ENCODE measurements around the gene LPXN. TPM values are rescaled to one million over a fixed set of nuclear protein-coding genes. Genes with fewer than 3 reads are reported as not detected.

LPXN gene
- total and polyA plus RNA-seq, 10 of the 15 experiments (the other 5 are each of a cell fraction or from before 2014, with no cell fraction given) = 131 to 349 (median 201) TPM

DNA sequence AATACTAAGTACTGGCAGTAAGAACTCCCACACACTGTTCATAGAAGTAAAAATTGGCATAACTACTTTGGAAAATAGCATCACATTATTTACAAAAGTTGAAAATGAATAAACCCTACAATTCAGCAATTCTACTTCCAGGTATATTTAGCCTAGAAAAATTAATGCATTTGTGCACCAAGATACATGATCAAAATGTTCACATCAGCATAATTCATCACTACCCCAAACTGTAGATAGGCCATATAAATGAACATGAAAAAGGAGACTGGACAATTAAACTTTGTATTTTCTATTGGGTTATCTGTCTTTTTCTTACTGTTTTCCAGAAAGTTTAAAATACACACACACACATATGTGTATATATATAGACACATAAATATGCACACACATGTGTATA, 73.7 kb downstream of the LPXN start:
- FAIRE-seq = no peak
- H3K79me2 ChIP-seq (ENCODE audit: control insufficient read depth, insufficient read depth, low read length) = no peaks in the 10 kb centered on the region
- no peaks in the 10 kb centered on the region for H3K9me3 ChIP-seq (replicated peaks; ENCODE audit: control insufficient read depth, insufficient read depth, low read length)
- DNase-seq (ENCODE audit: low read depth, low spot score) = no peak
- ATAC-seq = no peak
- no peaks in the 10 kb centered on the region for H3K36me3 ChIP-seq (ENCODE audit: control insufficient read depth in 2 of 2, insufficient read depth in 2 of 2, low read length in 1 of 2)
- H3K4me2 ChIP-seq (ENCODE audit: control insufficient read depth, insufficient read depth) = no peak overlapping the region
- ChIA-PET RAD21 (ENCODE audit: unreplicated experiment) (no interaction called here), SMC1A (ENCODE audit: uncharacterized antibody, unreplicated experiment) (interaction anchor here (2.9 to 8.8 kb wide), 3 partner anchors 6 to 21 kb away, joined by 17 to 98 read pairs (median 92); no protein-coding TSS in a partner anchor), CTCF (interaction anchor here (1.3 to 4.1 kb wide), 3 partner anchors 11 to 23 kb away, joined by 4 to 23 read pairs (median 23); no protein-coding TSS in a partner anchor), POLR2A (no interaction called here)
- no TSS peak for BruUV-seq (replicated peaks)
- no peak for TF ChIP-seq SMC3 (IDR thresholded peaks at IDR 0.05; ENCODE audit: borderline replicate concordance, low read length)
- no peak for TF ChIP-seq RAD21 (IDR thresholded peaks at IDR 0.05; ENCODE audit: insufficient read depth, low read depth, low read length)
- TF ChIP-seq, protein P1, sequence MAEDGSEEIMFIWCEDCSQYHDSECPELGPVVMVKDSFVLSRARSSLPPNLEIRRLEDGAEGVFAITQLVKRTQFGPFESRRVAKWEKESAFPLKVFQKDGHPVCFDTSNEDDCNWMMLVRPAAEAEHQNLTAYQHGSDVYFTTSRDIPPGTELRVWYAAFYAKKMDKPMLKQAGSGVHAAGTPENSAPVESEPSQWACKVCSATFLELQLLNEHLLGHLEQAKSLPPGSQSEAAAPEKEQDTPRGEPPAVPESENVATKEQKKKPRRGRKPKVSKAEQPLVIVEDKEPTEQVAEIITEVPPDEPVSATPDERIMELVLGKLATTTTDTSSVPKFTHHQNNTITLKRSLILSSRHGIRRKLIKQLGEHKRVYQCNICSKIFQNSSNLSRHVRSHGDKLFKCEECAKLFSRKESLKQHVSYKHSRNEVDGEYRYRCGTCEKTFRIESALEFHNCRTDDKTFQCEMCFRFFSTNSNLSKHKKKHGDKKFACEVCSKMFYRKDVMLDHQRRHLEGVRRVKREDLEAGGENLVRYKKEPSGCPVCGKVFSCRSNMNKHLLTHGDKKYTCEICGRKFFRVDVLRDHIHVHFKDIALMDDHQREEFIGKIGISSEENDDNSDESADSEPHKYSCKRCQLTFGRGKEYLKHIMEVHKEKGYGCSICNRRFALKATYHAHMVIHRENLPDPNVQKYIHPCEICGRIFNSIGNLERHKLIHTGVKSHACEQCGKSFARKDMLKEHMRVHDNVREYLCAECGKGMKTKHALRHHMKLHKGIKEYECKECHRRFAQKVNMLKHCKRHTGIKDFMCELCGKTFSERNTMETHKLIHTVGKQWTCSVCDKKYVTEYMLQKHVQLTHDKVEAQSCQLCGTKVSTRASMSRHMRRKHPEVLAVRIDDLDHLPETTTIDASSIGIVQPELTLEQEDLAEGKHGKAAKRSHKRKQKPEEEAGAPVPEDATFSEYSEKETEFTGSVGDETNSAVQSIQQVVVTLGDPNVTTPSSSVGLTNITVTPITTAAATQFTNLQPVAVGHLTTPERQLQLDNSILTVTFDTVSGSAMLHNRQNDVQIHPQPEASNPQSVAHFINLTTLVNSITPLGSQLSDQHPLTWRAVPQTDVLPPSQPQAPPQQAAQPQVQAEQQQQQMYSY (CRISPR knock-in tag; IDR thresholded peaks at IDR 0.05) = no peak
- TF ChIP-seq, protein P2, sequence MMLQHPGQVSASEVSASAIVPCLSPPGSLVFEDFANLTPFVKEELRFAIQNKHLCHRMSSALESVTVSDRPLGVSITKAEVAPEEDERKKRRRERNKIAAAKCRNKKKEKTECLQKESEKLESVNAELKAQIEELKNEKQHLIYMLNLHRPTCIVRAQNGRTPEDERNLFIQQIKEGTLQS (IDR thresholded peaks at IDR 0.05; ENCODE audit: borderline replicate concordance, extremely low read depth, low read depth, low read length) = no peak
- no peak for TF ChIP-seq MEF2B (IDR thresholded peaks at IDR 0.05; ENCODE audit: partially characterized antibody, poor library complexity, severe bottlenecking)
- no peak for TF ChIP-seq CBX3 (IDR thresholded peaks at IDR 0.05; ENCODE audit: borderline replicate concordance, low read depth)
- TF ChIP-seq BCL11A (IDR thresholded peaks at IDR 0.05; ENCODE audit: low read depth, low read length) = no peak
- TF ChIP-seq, protein P3, sequence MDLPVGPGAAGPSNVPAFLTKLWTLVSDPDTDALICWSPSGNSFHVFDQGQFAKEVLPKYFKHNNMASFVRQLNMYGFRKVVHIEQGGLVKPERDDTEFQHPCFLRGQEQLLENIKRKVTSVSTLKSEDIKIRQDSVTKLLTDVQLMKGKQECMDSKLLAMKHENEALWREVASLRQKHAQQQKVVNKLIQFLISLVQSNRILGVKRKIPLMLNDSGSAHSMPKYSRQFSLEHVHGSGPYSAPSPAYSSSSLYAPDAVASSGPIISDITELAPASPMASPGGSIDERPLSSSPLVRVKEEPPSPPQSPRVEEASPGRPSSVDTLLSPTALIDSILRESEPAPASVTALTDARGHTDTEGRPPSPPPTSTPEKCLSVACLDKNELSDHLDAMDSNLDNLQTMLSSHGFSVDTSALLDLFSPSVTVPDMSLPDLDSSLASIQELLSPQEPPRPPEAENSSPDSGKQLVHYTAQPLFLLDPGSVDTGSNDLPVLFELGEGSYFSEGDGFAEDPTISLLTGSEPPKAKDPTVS (IDR thresholded peaks at IDR 0.05; ENCODE audit: low read depth, low read length) = no peak
- TF ChIP-seq SMAD5 (IDR thresholded peaks at IDR 0.05; ENCODE audit: low read depth) = no peak
- TF ChIP-seq STAT1 (conservative IDR thresholded peaks at IDR 0.05) = no peak
- TF ChIP-seq, protein P4, sequence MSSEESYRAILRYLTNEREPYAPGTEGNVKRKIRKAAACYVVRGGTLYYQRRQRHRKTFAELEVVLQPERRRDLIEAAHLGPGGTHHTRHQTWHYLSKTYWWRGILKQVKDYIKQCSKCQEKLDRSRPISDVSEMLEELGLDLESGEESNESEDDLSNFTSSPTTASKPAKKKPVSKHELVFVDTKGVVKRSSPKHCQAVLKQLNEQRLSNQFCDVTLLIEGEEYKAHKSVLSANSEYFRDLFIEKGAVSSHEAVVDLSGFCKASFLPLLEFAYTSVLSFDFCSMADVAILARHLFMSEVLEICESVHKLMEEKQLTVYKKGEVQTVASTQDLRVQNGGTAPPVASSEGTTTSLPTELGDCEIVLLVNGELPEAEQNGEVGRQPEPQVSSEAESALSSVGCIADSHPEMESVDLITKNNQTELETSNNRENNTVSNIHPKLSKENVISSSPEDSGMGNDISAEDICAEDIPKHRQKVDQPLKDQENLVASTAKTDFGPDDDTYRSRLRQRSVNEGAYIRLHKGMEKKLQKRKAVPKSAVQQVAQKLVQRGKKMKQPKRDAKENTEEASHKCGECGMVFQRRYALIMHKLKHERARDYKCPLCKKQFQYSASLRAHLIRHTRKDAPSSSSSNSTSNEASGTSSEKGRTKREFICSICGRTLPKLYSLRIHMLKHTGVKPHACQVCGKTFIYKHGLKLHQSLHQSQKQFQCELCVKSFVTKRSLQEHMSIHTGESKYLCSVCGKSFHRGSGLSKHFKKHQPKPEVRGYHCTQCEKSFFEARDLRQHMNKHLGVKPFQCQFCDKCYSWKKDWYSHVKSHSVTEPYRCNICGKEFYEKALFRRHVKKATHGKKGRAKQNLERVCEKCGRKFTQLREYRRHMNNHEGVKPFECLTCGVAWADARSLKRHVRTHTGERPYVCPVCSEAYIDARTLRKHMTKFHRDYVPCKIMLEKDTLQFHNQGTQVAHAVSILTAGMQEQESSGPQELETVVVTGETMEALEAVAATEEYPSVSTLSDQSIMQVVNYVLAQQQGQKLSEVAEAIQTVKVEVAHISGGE (CRISPR knock-in tag; IDR thresholded peaks at IDR 0.05) = no peak
- no peak for TF ChIP-seq EP300 (IDR thresholded peaks at IDR 0.05; ENCODE audit: borderline replicate concordance in 1 of 2, control insufficient read depth in 1 of 2, low read depth in 2 of 2, low read length in 2 of 2)
- TF ChIP-seq TAF1 (IDR thresholded peaks at IDR 0.05; ENCODE audit: borderline replicate concordance, low read depth, low read length) = no peak
- no peak for TF ChIP-seq BACH1 (IDR thresholded peaks at IDR 0.05; ENCODE audit: borderline replicate concordance)
- no peak for TF ChIP-seq SUZ12 (IDR thresholded peaks at IDR 0.05; ENCODE audit: unreplicated experiment)
- TF ChIP-seq ZNF24 (IDR thresholded peaks at IDR 0.05) = no peak
- no peak overlapping the region for H3K4me3 ChIP-seq
- H3K9ac ChIP-seq (ENCODE audit: control insufficient read depth, insufficient read depth, low read length) = no peak overlapping the region
- no peak overlapping the region for H3K27ac ChIP-seq (ENCODE audit: control insufficient read depth, insufficient read depth)
- peaks cover 6% of the 10 kb centered on the region; the same call in 1 of the 2 replicates for H3K4me1 ChIP-seq (ENCODE audit: control insufficient read depth, insufficient read depth, low read length)
- in situ Hi-C loops (cut with MboI) (loop anchor here (25.0 kb wide), 2 partner anchors 690 to 1165 kb away; partner anchors contain the start of genes P2RX3 and SSRP1), intact Hi-C loops (cut with micrococcal nuclease; ENCODE audit: unreplicated experiment) (loop anchor here (10.0 kb wide), 1 partner anchor 1157 kb away; no protein-coding TSS in a partner anchor)
- H2AFZ ChIP-seq (ENCODE audit: control insufficient read depth, low read depth, low read length) = no peak overlapping the region
- no peaks in the 10 kb centered on the region for H3K27me3 ChIP-seq (replicated peaks in 1 of 2; ENCODE audit: control insufficient read depth in 2 of 2, insufficient read depth in 2 of 2, low read length in 1 of 2)
- no peaks in the 10 kb centered on the region for H4K20me1 ChIP-seq (ENCODE audit: control insufficient read depth, insufficient read depth)

All from GM12878 (cell line).